Transverse colon (tissue), 4 donors: ENCODE results near the gene CDK17. TPM values are rescaled to one million over a fixed set of nuclear protein-coding genes. Genes with fewer than 3 reads are reported as not detected.
"Not testable (repeated sequence)": the region's sequence is repeated elsewhere in the genome, so short reads cannot be mapped to it uniquely, and the experiment has no call there.

Experiments
- DNase-seq: peaks from one replicate; pipeline ENCODE4 v3.0.0-alpha.2; 2019
- H3K27ac ChIP-seq, 4 donors: fragments of 200-600 bp; sonication (generic); 2 replicates each; pipeline ENCODE4 v1.5.1; 2016 to 2018; ENCODE audit warnings: inconsistent platforms in 4 of 4
- H3K27me3 ChIP-seq: fragments of 200-600 bp; sonication (generic); 2 replicates; pipeline ENCODE4 v1.5.1; 2017; ENCODE audit warnings: inconsistent platforms
- H3K36me3 ChIP-seq, 4 donors: fragments of 200-600 bp; sonication (generic); 2 replicates each; pipeline ENCODE4 v1.5.1; 2017 to 2019; ENCODE audit warnings: inconsistent platforms in 4 of 4
- H3K4me1 ChIP-seq, 4 donors: fragments of 200-600 bp; sonication (generic); 2 replicates each; pipeline ENCODE4 v1.5.1; 2017 to 2020; ENCODE audit warnings: inconsistent platforms in 4 of 4
- H3K4me3 ChIP-seq, 4 donors: fragments of 200-600 bp; sonication (generic); 1 replicate in 1 of 4; 2 replicates in 3 of 4; pipeline versions ENCODE4 v1.5.1 to v1.6.1; 2017 to 2019; ENCODE audit warnings: inconsistent platforms in 4 of 4
- H3K9me3 ChIP-seq, 2 donors: fragments of 200-600 bp; sonication (generic); 2 replicates each; pipeline ENCODE4 v1.5.1; 2017 to 2019; ENCODE audit warnings: inconsistent platforms in 2 of 2
- CTCF ChIP-seq, 5 experiments: fragments of 200-600 bp in 3 of 5; fragments of 450-650 bp in 2 of 5; sonication (generic) in 3 of 5; IDR thresholded peaks; 1 replicate in 2 of 5; 2 replicates in 3 of 5; pipeline ENCODE4 v1.5.1; 2016 to 2017; ENCODE audit warnings: antibody characterized with exemption in 5 of 5, inconsistent platforms in 3 of 5, mild to moderate bottlenecking in 2 of 5, moderate library complexity in 1 of 5
- EP300 ChIP-seq: sonication (generic); formaldehyde crosslinking; IDR thresholded peaks from one replicate; pipeline ENCODE4 v1.6.1; 2017; ENCODE audit warnings: antibody characterized with exemption, low read depth
- POLR2A ChIP-seq: fragments of 450-650 bp; IDR thresholded peaks from one replicate; pipeline ENCODE4 v1.6.1; 2016; ENCODE audit warnings: antibody characterized with exemption, mild to moderate bottlenecking, moderate library complexity
- POLR2AphosphoS5 ChIP-seq, 3 donors: sonication (generic); formaldehyde crosslinking; IDR thresholded peaks; one replicate each; pipeline ENCODE4 v1.6.1; 2016; ENCODE audit warnings: antibody characterized with exemption in 3 of 3
- WGBS, 2 donors: methylation state at CpG; one replicate each; pipeline ENCODE4 v1.1.5; 2018; ENCODE audit warnings: low coverage in 1 of 2; 5-methylcytosine and 5-hydroxymethylcytosine counted together
- in situ Hi-C, 4 donors: fragments of 200-750 bp; cut with MboI; loops; one replicate each; pipeline versions ENCODE4 v1.15.0 to v1.15.1; 2017; ENCODE audit warnings: low sequenced_read_pairs in 3 of 4, low pct_ligation_motif_present in 1 of 4, low pct_unique_long_range_greater_than_20kb in 1 of 4
- intact Hi-C: fragments of 100-400 bp; cut with DNase I; formaldehyde crosslinking; loops from one replicate; pipeline ENCODE4 v1.15.1; 2023; ENCODE audit warnings: low total_unique reads
- total RNA-seq, 4 donors: library from RNA; depleted of rRNA; stranded (reverse); fragments of >200 nt; gene quantifications; one replicate each; pipeline ENCODE4 v1.1.0, GENCODE V29; 2016

The CDK17 gene
- total RNA-seq, 4 donors from 2014 or later, result 32.5 to 81.4 (median 51.8) TPM

GRCh38 chr12:96315741-96316481 is 84.3 kb downstream of the CDK17 start:
- H3K36me3 ChIP-seq, intact Hi-C loops, H3K27me3 ChIP-seq, in situ Hi-C loops, H3K4me1 ChIP-seq, H3K9me3 ChIP-seq: not testable (repeated sequence)
- H3K27ac ChIP-seq, result peak overlapping the region; percentile 73 to 78 (median 74)
- DNase-seq, result peak; percentile 26
- peak overlapping the region in 3 of 4 donors; percentile 30 to 52 (median 38) for H3K4me3 ChIP-seq
- peak in 1 of 5 experiments; percentile 36 for TF ChIP-seq CTCF (IDR thresholded peaks at IDR 0.05)
- 59% methylated on average over 28 of the region's 33 CpGs; no CpG with 5 or more reads in 1 of the 2 donors for WGBS, 2 donors

- no peak for DNase-seq
- TF ChIP-seq CTCF (IDR thresholded peaks at IDR 0.05), result no peak
- no peak for TF ChIP-seq POLR2AphosphoS5 (IDR thresholded peaks at IDR 0.05)
- TF ChIP-seq POLR2A, result no peak
- TF ChIP-seq EP300, result no peak
- Histone ChIP-seq H3K36me3 (peaks cover 0 to 6% (median 0%) of the 10 kb centered on the region in 4 donors), H3K9me3 (no peaks in the 10 kb centered on the region), H3K27me3 (no peaks in the 10 kb centered on the region), H3K27ac (no peak overlapping the region), H3K4me1 (peaks cover 0 to 7% (median 0%) of the 10 kb centered on the region in 4 donors), H3K4me3 (no peak overlapping the region)
- in situ Hi-C loops, result no loop called here
- intact Hi-C loops, result no loop called here
- 79 to 94% methylated on average over 2 of the region's 2 CpGs for WGBS, 2 donors
Measured at GRCh38 chr12:96314723-96315122, 85.5 kb downstream of the CDK17 start.

- in situ Hi-C loops, result no loop called here
- Histone ChIP-seq H3K27ac (no peak overlapping the region), H3K4me1 (peaks cover 0 to 7% (median 0%) of the 10 kb centered on the region in 4 donors), H3K27me3 (no peaks in the 10 kb centered on the region), H3K9me3 (no peaks in the 10 kb centered on the region), H3K36me3 (peaks cover 0 to 6% (median 0%) of the 10 kb centered on the region in 4 donors), H3K4me3 (no peak overlapping the region)
- intact Hi-C loops, result no loop called here
- no peak for DNase-seq
- TF ChIP-seq EP300, result no peak
- no peak for TF ChIP-seq POLR2A
- TF ChIP-seq POLR2AphosphoS5 (IDR thresholded peaks at IDR 0.05), result no peak
- TF ChIP-seq CTCF (IDR thresholded peaks at IDR 0.05), result no peak
Measured at GRCh38 chr12:96313606-96314005, 86.6 kb downstream of the CDK17 start.

- TF ChIP-seq EP300, result no peak
- no peak for TF ChIP-seq POLR2A
- no peak for TF ChIP-seq CTCF (IDR thresholded peaks at IDR 0.05)
- TF ChIP-seq POLR2AphosphoS5 (IDR thresholded peaks at IDR 0.05), result no peak
- Histone ChIP-seq H3K27me3 (no peaks in the 10 kb centered on the region), H3K9me3 (no peaks in the 10 kb centered on the region), H3K27ac (no peak overlapping the region), H3K4me3 (no peak overlapping the region), H3K36me3 (peaks cover 0 to 6% (median 0%) of the 10 kb centered on the region in 4 donors), H3K4me1 (peaks cover 0 to 7% (median 0%) of the 10 kb centered on the region in 4 donors)
- WGBS, 2 donors, result 85 to 96% methylated on average over 1 of the region's 1 CpG
- no peak for DNase-seq
- in situ Hi-C loops, result no loop called here
- intact Hi-C loops, result no loop called here
Measured at GRCh38 chr12:96311191-96311590, 89.0 kb downstream of the CDK17 start.
